ENCODE measurements around the gene ULBP2.

DNA sequence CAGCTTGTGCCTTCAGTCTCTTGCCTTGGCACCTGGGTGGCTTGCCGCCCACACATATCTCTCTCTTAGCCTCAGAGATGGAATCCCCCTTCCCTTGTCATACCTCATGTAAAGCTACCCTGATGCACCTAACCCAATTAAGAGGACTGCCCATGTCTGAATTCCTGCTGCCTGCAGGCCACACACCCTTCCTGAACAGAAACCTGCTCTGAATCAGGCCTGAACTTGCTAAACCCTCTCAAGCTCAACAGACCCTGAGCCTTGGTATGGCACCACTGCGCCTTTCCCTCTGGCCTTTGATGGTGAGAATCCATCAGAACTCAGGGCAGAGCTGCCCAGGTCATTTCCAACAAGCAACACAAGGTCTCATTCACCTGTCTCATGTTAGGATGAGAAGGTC, 24.1 kb upstream of the ULBP2 start:
- TF ChIP-seq, protein P1, sequence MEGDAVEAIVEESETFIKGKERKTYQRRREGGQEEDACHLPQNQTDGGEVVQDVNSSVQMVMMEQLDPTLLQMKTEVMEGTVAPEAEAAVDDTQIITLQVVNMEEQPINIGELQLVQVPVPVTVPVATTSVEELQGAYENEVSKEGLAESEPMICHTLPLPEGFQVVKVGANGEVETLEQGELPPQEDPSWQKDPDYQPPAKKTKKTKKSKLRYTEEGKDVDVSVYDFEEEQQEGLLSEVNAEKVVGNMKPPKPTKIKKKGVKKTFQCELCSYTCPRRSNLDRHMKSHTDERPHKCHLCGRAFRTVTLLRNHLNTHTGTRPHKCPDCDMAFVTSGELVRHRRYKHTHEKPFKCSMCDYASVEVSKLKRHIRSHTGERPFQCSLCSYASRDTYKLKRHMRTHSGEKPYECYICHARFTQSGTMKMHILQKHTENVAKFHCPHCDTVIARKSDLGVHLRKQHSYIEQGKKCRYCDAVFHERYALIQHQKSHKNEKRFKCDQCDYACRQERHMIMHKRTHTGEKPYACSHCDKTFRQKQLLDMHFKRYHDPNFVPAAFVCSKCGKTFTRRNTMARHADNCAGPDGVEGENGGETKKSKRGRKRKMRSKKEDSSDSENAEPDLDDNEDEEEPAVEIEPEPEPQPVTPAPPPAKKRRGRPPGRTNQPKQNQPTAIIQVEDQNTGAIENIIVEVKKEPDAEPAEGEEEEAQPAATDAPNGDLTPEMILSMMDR (conservative IDR thresholded peaks at IDR 0.05) = no peak
- no peak for TF ChIP-seq EZH2 (IDR thresholded peaks at IDR 0.05; ENCODE audit: low read depth)

Data from PC-9 (cell line).